Astrocyte of the cerebellum (primary cell): ENCODE results near the gene FGF21.

Experiments used
- DNase-seq: peaks from one replicate; pipeline ENCODE4 v3.0.0-alpha.2; 2011; ENCODE audit warnings: low read depth
- H3K4me3 ChIP-seq: 2 replicates; pipeline ENCODE4 v1.5.1; 2011; ENCODE audit warnings: mild to moderate bottlenecking, low read depth, low read length, moderate library complexity
- CTCF ChIP-seq: IDR thresholded peaks from 2 replicates; pipeline ENCODE4 v1.5.1; 2012; ENCODE audit warnings: low read length, low read depth, moderate library complexity, mild to moderate bottlenecking; ENCODE audit errors: missing control alignments
- in situ Hi-C: cut with HindIII; loops from 2 replicates; pipeline ENCODE4 v1.10.0; 2017; ENCODE audit warnings: low sequenced_read_pairs

Gene FGF21

GRCh38 chr19:48795055-48795684 is 39.8 kb downstream of the FGF21 start:
- TF ChIP-seq CTCF: peak; percentile 95
- H3K4me3 ChIP-seq: peak overlapping the region; percentile 43
- DNase-seq: peak; percentile 86
- in situ Hi-C loops: loop anchor here (5.0 to 10.0 kb wide), 3 partner anchors 50 to 192 kb away; partner anchors contain the start of gene NTN5

GRCh38 chr19:48795685-48796070 is 40.4 kb downstream of the FGF21 start:
- DNase-seq: no peak
- in situ Hi-C loops: loop anchor here (5.0 to 10.0 kb wide), 3 partner anchors 49 to 192 kb away; partner anchors contain the start of gene NTN5
- no peak for TF ChIP-seq CTCF
- no peak overlapping the region for H3K4me3 ChIP-seq

GRCh38 chr19:48796298-48797083 is 41.2 kb downstream of the FGF21 start:
- no peak for TF ChIP-seq CTCF
- in situ Hi-C loops: loop anchor here (5.0 to 10.0 kb wide), 3 partner anchors 48 to 191 kb away; partner anchors contain the start of gene NTN5
- no peak for DNase-seq

GRCh38 chr19:48797103-48797502 is 41.8 kb downstream of the FGF21 start:
- no peak for DNase-seq
- no peak for TF ChIP-seq CTCF
- no peak overlapping the region for H3K4me3 ChIP-seq
- in situ Hi-C loops: loop anchor here (5.0 to 10.0 kb wide), 3 partner anchors 48 to 190 kb away; partner anchors contain the start of gene NTN5

More at GRCh38 chr19:48796298-48797083, 41.2 kb downstream of the FGF21 start:
- H3K4me3 ChIP-seq: no peak overlapping the region

- H3K4me3 ChIP-seq: no peak overlapping the region
- in situ Hi-C loops: loop anchor here (5.0 to 10.0 kb wide), 3 partner anchors 46 to 188 kb away; partner anchors contain the start of gene NTN5
- no peak for DNase-seq
Measured at GRCh38 chr19:48798937-48799336, 43.6 kb downstream of the FGF21 start.

More at GRCh38 chr19:48798937-48799336, 43.6 kb downstream of the FGF21 start:
- TF ChIP-seq CTCF: no peak
